Superior temporal gyrus (tissue), 1 donor: ENCODE data around the gene CELF5.
"Not testable (repeated sequence)": the region's sequence is repeated elsewhere in the genome, so short reads cannot be mapped to it uniquely, and the experiment has no call there.

ENCODE experiments used
- DNase-seq: peaks from one replicate; pipeline ENCODE4 v3.0.0-alpha.2; 2016; ENCODE audit errors: extremely low spot score

Gene CELF5

GRCh38 chr19:3207461-3208242 is 16.8 kb upstream of the CELF5 start:
- DNase-seq = no peak

GRCh38 chr19:3208317-3209207 is 15.9 kb upstream of the CELF5 start:
- DNase-seq = no peak

- peak; percentile 12 for DNase-seq
Measured at GRCh38 chr19:3210347-3211017, 14.0 kb upstream of the CELF5 start.

- no peak for DNase-seq
Measured at GRCh38 chr19:3211191-3211590, 13.3 kb upstream of the CELF5 start.

- DNase-seq = no peak
Measured at GRCh38 chr19:3213159-3213558, 11.3 kb upstream of the CELF5 start.

GRCh38 chr19:3216874-3217273 is 7.6 kb upstream of the CELF5 start:
- no peak for DNase-seq

GRCh38 chr19:3220576-3220975 is 3.9 kb upstream of the CELF5 start:
- DNase-seq = no peak

- DNase-seq = not testable (repeated sequence)
Measured at GRCh38 chr19:3221576-3221975, 2.9 kb upstream of the CELF5 start.

- DNase-seq = no peak
Measured at GRCh38 chr19:3222709-3223108, 1.8 kb upstream of the CELF5 start.

- no peak for DNase-seq
Measured at GRCh38 chr19:3225169-3225485, 666 bp downstream of the CELF5 start.

- no peak for DNase-seq
Measured at GRCh38 chr19:3225677-3226093, 1.2 kb downstream of the CELF5 start.

GRCh38 chr19:3227054-3227626 is 2.7 kb downstream of the CELF5 start:
- peak; percentile 9 for DNase-seq

GRCh38 chr19:3229346-3229743 is 4.9 kb downstream of the CELF5 start:
- DNase-seq = no peak

GRCh38 chr19:3229888-3230496 is 5.5 kb downstream of the CELF5 start:
- DNase-seq = no peak

- no peak for DNase-seq
Measured at GRCh38 chr19:3231288-3231687, 6.8 kb downstream of the CELF5 start.

GRCh38 chr19:3233116-3233515 is 8.7 kb downstream of the CELF5 start:
- no peak for DNase-seq

GRCh38 chr19:3233831-3234230 is 9.4 kb downstream of the CELF5 start:
- no peak for DNase-seq

- no peak for DNase-seq
Measured at GRCh38 chr19:3234800-3235199, 10.3 kb downstream of the CELF5 start.

- DNase-seq = not testable (repeated sequence)
Measured at GRCh38 chr19:3235604-3236003, 11.1 kb downstream of the CELF5 start.

- no peak for DNase-seq
Measured at GRCh38 chr19:3236272-3236671, 11.8 kb downstream of the CELF5 start.

GRCh38 chr19:3238066-3238561 is 13.7 kb downstream of the CELF5 start:
- no peak for DNase-seq

GRCh38 chr19:3239367-3239766 is 14.9 kb downstream of the CELF5 start:
- no peak for DNase-seq
